Ishikawa (cell line): ENCODE measurements around the gene ZNF554.

Experiments
- CEBPB ChIP-seq: IDR thresholded peaks from 2 replicates; pipeline ENCODE4 v1.6.1; 2012
- CREB1 ChIP-seq: IDR thresholded peaks from 2 replicates; pipeline ENCODE4 v1.6.1; 2012; ENCODE audit warnings: low read depth
- EGR1 ChIP-seq: IDR thresholded peaks from 2 replicates; pipeline ENCODE4 v1.6.1; 2012
- EP300 ChIP-seq: IDR thresholded peaks from 2 replicates; pipeline ENCODE4 v1.6.1; 2012; ENCODE audit warnings: borderline replicate concordance
- FOXM1 ChIP-seq: IDR thresholded peaks from 2 replicates; pipeline ENCODE4 v1.6.1; 2012; ENCODE audit warnings: low read depth, borderline replicate concordance
- NFIC ChIP-seq: IDR thresholded peaks from 2 replicates; pipeline ENCODE4 v1.6.1; 2012
- RAD21 ChIP-seq: IDR thresholded peaks from 2 replicates; pipeline ENCODE4 v1.6.1; 2012; ENCODE audit warnings: low read depth
- TAF1 ChIP-seq: IDR thresholded peaks from 2 replicates; pipeline ENCODE4 v1.6.1; 2012; ENCODE audit warnings: low read depth, mild to moderate bottlenecking
- TCF12 ChIP-seq: IDR thresholded peaks from 2 replicates; pipeline ENCODE4 v1.6.1; 2012; ENCODE audit warnings: low read depth
- TEAD4 ChIP-seq: IDR thresholded peaks from 2 replicates; pipeline ENCODE4 v1.6.1; 2012
- YY1 ChIP-seq: IDR thresholded peaks from 2 replicates; pipeline ENCODE4 v1.6.1; 2012; ENCODE audit warnings: low read depth
- ZBTB7A ChIP-seq: IDR thresholded peaks from 2 replicates; pipeline ENCODE4 v1.6.1; 2012; ENCODE audit warnings: low read depth
- TF ChIP-seq, protein P1 (sequence below): IDR thresholded peaks from 2 replicates; pipeline ENCODE4 v1.6.1; 2012
- TF ChIP-seq, protein P2 (sequence below): IDR thresholded peaks from 2 replicates; pipeline ENCODE4 v1.6.1; 2012
- TF ChIP-seq, protein P3 (sequence below): IDR thresholded peaks from 2 replicates; pipeline ENCODE4 v1.6.1; 2012; ENCODE audit warnings: low read depth, mild to moderate bottlenecking

The ZNF554 gene

DNA sequence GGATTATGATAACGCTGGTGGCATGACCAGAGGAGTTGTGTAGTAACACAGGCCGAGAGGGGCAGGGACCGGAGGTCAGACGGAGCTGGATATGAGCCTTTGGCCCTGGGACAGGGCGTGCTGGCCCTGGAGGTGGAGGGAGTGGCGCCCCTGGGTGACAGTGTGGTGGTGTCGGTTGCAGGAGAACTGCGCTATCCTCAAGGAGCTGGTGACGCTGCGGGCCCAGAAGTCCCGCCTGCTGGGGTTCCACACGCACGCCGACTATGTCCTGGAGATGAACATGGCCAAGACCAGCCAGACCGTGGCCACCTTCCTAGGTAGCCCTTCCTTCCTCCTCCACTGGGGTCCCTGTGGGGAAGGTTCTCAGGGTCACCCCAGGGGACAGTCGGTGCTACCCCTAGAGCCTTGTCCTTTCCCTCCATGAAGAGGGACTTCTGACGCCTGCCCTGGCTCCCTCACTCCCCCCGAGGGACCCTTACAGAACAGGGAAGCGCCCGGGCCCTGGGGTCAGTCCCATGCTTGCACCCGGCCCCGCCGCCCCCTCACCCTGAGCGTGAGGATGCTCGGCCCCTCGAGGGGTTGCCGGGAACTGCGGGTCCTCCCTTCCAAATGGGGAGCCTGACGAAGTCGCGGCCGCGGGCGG, 12.8 kb upstream of the ZNF554 start:
- TF ChIP-seq CEBPB: no peak
- TF ChIP-seq TAF1: no peak

DNA sequence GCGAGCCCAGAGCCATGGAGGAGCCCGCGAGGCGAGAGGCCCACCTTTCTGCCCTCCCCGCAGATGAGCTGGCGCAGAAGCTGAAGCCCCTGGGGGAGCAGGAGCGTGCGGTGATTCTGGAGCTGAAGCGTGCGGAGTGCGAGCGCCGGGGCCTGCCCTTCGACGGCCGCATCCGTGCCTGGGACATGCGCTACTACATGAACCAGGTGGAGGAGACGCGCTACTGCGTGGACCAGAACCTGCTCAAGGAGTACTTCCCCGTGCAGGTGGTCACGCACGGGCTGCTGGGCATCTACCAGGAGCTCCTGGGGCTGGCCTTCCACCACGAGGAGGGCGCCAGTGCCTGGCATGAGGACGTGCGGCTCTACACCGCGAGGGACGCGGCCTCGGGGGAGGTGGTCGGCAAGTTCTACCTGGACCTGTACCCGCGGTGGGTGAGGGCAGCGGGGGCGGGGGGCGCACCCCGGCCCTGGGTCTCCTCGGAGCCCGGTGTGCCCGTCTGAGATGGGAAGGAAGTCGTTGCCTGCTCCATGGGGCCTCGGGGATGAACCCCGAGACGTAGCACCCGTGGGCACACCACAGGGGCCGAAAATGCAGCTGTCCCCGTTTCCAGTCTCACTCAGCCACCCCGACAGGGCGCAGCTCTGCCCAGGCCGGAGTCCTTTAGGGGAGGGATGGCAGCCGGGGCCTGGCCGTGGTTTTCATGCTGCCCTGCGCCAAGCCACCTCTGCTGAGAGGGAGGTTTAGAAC, 12.1 kb upstream of the ZNF554 start:
- TF ChIP-seq NFIC: no peak
- TF ChIP-seq, protein P1, sequence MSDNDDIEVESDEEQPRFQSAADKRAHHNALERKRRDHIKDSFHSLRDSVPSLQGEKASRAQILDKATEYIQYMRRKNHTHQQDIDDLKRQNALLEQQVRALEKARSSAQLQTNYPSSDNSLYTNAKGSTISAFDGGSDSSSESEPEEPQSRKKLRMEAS: no peak
- no peak for TF ChIP-seq RAD21
- TF ChIP-seq, protein P2, sequence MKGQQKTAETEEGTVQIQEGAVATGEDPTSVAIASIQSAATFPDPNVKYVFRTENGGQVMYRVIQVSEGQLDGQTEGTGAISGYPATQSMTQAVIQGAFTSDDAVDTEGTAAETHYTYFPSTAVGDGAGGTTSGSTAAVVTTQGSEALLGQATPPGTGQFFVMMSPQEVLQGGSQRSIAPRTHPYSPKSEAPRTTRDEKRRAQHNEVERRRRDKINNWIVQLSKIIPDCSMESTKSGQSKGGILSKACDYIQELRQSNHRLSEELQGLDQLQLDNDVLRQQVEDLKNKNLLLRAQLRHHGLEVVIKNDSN: no peak
- TF ChIP-seq FOXM1: no peak
- TF ChIP-seq ZBTB7A: no peak
- no peak for TF ChIP-seq CEBPB
- TF ChIP-seq YY1: no peak
- no peak for TF ChIP-seq CREB1
- no peak for TF ChIP-seq EP300
- TF ChIP-seq, protein P3, sequence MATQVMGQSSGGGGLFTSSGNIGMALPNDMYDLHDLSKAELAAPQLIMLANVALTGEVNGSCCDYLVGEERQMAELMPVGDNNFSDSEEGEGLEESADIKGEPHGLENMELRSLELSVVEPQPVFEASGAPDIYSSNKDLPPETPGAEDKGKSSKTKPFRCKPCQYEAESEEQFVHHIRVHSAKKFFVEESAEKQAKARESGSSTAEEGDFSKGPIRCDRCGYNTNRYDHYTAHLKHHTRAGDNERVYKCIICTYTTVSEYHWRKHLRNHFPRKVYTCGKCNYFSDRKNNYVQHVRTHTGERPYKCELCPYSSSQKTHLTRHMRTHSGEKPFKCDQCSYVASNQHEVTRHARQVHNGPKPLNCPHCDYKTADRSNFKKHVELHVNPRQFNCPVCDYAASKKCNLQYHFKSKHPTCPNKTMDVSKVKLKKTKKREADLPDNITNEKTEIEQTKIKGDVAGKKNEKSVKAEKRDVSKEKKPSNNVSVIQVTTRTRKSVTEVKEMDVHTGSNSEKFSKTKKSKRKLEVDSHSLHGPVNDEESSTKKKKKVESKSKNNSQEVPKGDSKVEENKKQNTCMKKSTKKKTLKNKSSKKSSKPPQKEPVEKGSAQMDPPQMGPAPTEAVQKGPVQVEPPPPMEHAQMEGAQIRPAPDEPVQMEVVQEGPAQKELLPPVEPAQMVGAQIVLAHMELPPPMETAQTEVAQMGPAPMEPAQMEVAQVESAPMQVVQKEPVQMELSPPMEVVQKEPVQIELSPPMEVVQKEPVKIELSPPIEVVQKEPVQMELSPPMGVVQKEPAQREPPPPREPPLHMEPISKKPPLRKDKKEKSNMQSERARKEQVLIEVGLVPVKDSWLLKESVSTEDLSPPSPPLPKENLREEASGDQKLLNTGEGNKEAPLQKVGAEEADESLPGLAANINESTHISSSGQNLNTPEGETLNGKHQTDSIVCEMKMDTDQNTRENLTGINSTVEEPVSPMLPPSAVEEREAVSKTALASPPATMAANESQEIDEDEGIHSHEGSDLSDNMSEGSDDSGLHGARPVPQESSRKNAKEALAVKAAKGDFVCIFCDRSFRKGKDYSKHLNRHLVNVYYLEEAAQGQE: no peak
- TF ChIP-seq TCF12: no peak
- TF ChIP-seq TAF1: no peak
- no peak for TF ChIP-seq EGR1

DNA sequence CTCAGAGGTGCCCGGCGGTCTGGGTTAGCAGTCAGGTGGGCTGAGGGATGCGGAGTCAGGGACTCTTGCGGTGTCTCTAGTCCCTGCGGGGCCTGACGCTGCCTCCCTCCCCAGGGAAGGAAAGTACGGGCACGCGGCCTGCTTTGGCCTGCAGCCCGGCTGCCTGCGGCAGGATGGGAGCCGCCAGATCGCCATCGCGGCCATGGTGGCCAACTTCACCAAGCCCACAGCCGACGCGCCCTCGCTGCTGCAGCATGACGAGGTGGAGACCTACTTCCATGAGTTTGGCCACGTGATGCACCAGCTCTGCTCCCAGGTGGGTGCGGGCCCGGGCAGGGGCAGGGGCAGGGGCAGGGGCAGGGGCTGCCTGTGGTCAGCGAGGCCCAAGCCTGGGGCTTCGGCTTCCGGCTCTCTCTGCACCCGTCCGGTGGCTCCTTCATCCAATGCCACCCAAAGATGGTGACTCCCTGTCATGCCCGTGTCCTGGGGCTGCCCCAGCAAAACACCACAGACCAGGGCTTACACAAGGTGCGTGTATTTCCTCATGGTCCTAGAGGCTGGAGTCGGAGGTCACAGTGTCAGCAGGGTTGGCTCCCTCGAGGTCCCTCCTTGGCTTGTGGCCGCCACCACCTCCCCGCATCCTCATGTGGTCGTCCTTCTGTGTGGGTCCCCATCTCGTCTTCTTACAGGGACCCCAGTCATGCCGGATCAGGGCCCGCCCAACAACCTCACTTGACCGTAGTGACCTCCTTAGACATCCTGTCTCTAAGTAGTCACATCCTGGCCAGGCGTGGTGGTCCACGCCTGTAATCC, 11.3 kb upstream of the ZNF554 start:
- TF ChIP-seq FOXM1 (no peak), TCF12 (no peak), TAF1 (no peak), ZBTB7A (no peak), EP300 (no peak), NFIC (no peak), EGR1 (no peak), YY1 (no peak), CEBPB (no peak), TEAD4 (no peak), CREB1 (no peak), RAD21 (no peak)
- TF ChIP-seq, protein P1: no peak
- TF ChIP-seq, protein P2: no peak
- TF ChIP-seq, protein P3: no peak

DNA sequence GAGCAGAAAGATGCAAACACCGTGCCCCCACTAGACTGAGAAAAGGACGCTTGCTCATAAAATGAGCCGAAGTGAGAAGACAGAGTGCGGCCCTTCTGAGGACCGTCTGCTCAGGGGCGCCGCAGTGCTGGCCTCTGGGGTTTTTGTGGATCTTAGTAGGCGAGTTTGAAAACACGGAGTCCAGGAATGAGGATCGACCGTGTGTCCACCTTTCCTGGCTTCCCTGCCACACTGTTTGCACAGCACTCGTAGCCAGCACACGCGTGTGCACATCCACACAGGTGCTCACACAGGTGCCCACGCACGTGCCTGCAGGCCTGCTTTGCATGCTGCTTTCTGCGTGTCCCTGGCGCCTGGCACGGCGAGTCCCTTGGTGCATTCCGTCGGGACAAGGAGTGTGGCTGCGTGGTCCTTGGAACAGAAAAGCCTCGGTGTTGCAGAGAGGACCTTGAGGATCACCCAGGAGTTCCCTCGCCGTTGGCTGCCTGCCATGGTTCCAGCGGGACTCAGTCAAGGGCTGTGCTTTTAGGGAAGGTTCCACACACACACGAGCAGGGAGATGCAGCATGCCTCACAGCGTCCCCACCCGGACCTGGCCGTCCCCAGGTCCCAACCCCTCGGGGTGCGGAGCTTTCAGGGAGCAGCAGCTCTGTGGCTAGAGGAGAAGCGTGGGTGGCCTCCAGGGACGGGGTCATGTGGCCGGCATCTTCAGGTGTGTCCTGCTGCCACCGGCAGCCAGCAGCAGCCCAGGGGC, 10.1 kb upstream of the ZNF554 start:
- TF ChIP-seq TCF12 (no peak), RAD21 (no peak)
